HepG2 (cell line): Measurements from ENCODE around the gene NCOA6. TPM values are rescaled to one million over a fixed set of nuclear protein-coding genes. Genes with fewer than 3 reads are reported as not detected.
A peak's percentile ranks its signal among the peaks of the same experiment; 100 is the strongest.

Experiments used
- DDIT3 ChIP-seq: sonication (generic); formaldehyde crosslinking; IDR thresholded peaks from 2 replicates; pipeline ENCODE4 v1.4.0; 2020; ENCODE audit warnings: mild to moderate bottlenecking, missing genetic modification reagents
- EP300 ChIP-seq, 3 experiments: sonication (generic) in 1 of 3; formaldehyde crosslinking in 1 of 3; IDR thresholded peaks; 2 replicates each; pipeline versions ENCODE4 v1.5.1 to v1.6.1; 2011 to 2020; ENCODE audit warnings: low read depth in 2 of 3, low read length in 2 of 3, borderline replicate concordance in 1 of 3, improper control_type of control experiment in 1 of 3, mild to moderate bottlenecking in 1 of 3, missing genetic modification reagents in 1 of 3, moderate library complexity in 1 of 3
- KDM6A ChIP-seq: IDR thresholded peaks from 2 replicates; pipeline ENCODE4 v1.6.1; 2016; ENCODE audit warnings: low read depth
- LBX2 ChIP-seq: sonication (generic); formaldehyde crosslinking; IDR thresholded peaks from 2 replicates; pipeline ENCODE4 v1.5.0; 2020; ENCODE audit warnings: missing genetic modification reagents, mild to moderate bottlenecking, borderline replicate concordance
- SATB2 ChIP-seq: sonication (generic); formaldehyde crosslinking; IDR thresholded peaks from 2 replicates; pipeline ENCODE4 v1.5.0; 2020; ENCODE audit warnings: missing genetic modification reagents
- TBX2 ChIP-seq: sonication (generic); formaldehyde crosslinking; IDR thresholded peaks from 2 replicates; pipeline ENCODE4 v1.5.0; 2020; ENCODE audit warnings: missing genetic modification reagents, mild to moderate bottlenecking, borderline replicate concordance
- ZBTB43 ChIP-seq: sonication (generic); formaldehyde crosslinking; conservative IDR thresholded peaks from 2 replicates; pipeline ENCODE4 v1.4.0; 2020; ENCODE audit warnings: missing genetic modification reagents
- ZFP41 ChIP-seq: sonication (generic); formaldehyde crosslinking; IDR thresholded peaks from 2 replicates; pipeline ENCODE4 v1.4.0; 2020; ENCODE audit warnings: mild to moderate bottlenecking, missing genetic modification reagents, borderline replicate concordance
- ZFP62 ChIP-seq: sonication (generic); formaldehyde crosslinking; IDR thresholded peaks from 2 replicates; pipeline ENCODE4 v1.4.0; 2020; ENCODE audit warnings: missing genetic modification reagents
- ZNF142 ChIP-seq: sonication (generic); formaldehyde crosslinking; IDR thresholded peaks from 2 replicates; pipeline ENCODE4 v1.4.0; 2020; ENCODE audit warnings: missing genetic modification reagents
- ZNF34 ChIP-seq: sonication (generic); formaldehyde crosslinking; IDR thresholded peaks from 2 replicates; pipeline ENCODE4 v1.4.0; 2020; ENCODE audit warnings: mild to moderate bottlenecking, missing genetic modification reagents, borderline replicate concordance
- ZNF431 ChIP-seq: sonication (generic); formaldehyde crosslinking; IDR thresholded peaks from 2 replicates; pipeline ENCODE4 v1.9.0; 2022; ENCODE audit warnings: missing genetic modification reagents, low read depth, mild to moderate bottlenecking, borderline replicate concordance
- ZNF563 ChIP-seq: sonication (generic); formaldehyde crosslinking; IDR thresholded peaks from 2 replicates; pipeline ENCODE4 v1.8.0; 2022; ENCODE audit warnings: mild to moderate bottlenecking, moderate library complexity, missing genetic modification reagents
- polyA plus RNA-seq, 8 experiments: library from polyadenylated mRNA; depleted of rRNA in 3 of 8; stranded (reverse) in 7 of 8; unstranded in 1 of 8; fragments of >200 nt; fragmentation: Illumina TruSeq in 4 of 8; extraction: Trizol in 4 of 8; gene quantifications; 2 replicates each; pipeline versions ENCODE4 v1.2.1 to v1.2.3, GENCODE V29; 2011 to 2016; ENCODE audit warnings: low read depth in 4 of 8, missing spikeins in 1 of 8, mixed read lengths in 1 of 8; ENCODE audit not compliant: insufficient read depth in 1 of 8
- total RNA-seq, 5 experiments: library from RNA; depleted of rRNA; stranded (reverse); fragments of >200 nt; fragmentation: Illumina TruSeq; extraction: Trizol; gene quantifications; 2 replicates each; pipeline ENCODE4 v1.2.3, GENCODE V29; 2016; ENCODE audit warnings: low read depth in 1 of 5
- TF ChIP-seq, protein P1 (sequence below): sonication (generic); formaldehyde crosslinking; IDR thresholded peaks from 2 replicates; pipeline ENCODE4 v1.4.0; 2020; ENCODE audit warnings: low read depth, missing genetic modification reagents

NCOA6 gene
- total and polyA plus RNA-seq, 2 of the 13 experiments (the other 11 are each of a cell fraction or from before 2014, with no cell fraction given), result 11.2 to 29.3 TPM

GRCh38 chr20:34825530-34826362, at the start of gene NCOA6 (continued):
- no peak for TF ChIP-seq EP300 (IDR thresholded peaks at IDR 0.05; ENCODE audit: low read depth in 2 of 2, low read length in 2 of 2)
- TF ChIP-seq EP300 (CRISPR knock-in tag; IDR thresholded peaks at IDR 0.05; ENCODE audit: borderline replicate concordance), result 0 out of 2 replicates have a peak, but pooled peaks have one; percentile 54
- peak; percentile 16; the same call in 1 of the 2 replicates for TF ChIP-seq LBX2 (CRISPR knock-in tag)
- no peak for TF ChIP-seq DDIT3 (CRISPR knock-in tag)
- TF ChIP-seq ZNF431, result 0 out of 2 replicates have a peak, but pooled peaks have one; percentile 62
- no peak for TF ChIP-seq ZFP41
- peak; percentile 64; the same call in 1 of the 2 replicates for TF ChIP-seq ZNF563
- TF ChIP-seq, protein P1, sequence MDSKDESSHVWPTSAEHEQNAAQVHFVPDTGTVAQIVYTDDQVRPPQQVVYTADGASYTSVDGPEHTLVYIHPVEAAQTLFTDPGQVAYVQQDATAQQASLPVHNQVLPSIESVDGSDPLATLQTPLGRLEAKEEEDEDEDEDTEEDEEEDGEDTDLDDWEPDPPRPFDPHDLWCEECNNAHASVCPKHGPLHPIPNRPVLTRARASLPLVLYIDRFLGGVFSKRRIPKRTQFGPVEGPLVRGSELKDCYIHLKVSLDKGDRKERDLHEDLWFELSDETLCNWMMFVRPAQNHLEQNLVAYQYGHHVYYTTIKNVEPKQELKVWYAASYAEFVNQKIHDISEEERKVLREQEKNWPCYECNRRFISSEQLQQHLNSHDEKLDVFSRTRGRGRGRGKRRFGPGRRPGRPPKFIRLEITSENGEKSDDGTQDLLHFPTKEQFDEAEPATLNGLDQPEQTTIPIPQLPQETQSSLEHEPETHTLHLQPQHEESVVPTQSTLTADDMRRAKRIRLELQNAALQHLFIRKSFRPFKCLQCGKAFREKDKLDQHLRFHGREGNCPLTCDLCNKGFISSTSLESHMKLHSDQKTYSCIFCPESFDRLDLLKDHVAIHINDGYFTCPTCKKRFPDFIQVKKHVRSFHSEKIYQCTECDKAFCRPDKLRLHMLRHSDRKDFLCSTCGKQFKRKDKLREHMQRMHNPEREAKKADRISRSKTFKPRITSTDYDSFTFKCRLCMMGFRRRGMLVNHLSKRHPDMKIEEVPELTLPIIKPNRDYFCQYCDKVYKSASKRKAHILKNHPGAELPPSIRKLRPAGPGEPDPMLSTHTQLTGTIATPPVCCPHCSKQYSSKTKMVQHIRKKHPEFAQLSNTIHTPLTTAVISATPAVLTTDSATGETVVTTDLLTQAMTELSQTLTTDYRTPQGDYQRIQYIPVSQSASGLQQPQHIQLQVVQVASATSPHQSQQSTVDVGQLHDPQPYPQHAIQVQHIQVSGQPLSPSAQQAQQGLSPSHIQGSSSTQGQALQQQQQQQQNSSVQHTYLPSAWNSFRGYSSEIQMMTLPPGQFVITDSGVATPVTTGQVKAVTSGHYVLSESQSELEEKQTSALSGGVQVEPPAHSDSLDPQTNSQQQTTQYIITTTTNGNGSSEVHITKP, result peak; percentile 64; the same call in 1 of the 2 replicates
- TF ChIP-seq SATB2, result 0 out of 2 replicates have a peak, but pooled peaks have one; percentile 59
- TF ChIP-seq TBX2 (CRISPR knock-in tag), result 0 out of 2 replicates have a peak, but pooled peaks have one; percentile 35
- TF ChIP-seq ZBTB43, result no peak; the same call in 1 of the 2 replicates
- 0 out of 2 replicates have a peak, but pooled peaks have one; percentile 17 for TF ChIP-seq KDM6A (CRISPR knock-in tag)
- no peak for TF ChIP-seq ZFP62 (CRISPR knock-in tag)
- TF ChIP-seq ZNF34, result no peak
- TF ChIP-seq ZNF142 (CRISPR knock-in tag), result peak; percentile 56; the same call in 1 of the 2 replicates
